IMR-90 (cell line): Measurements from ENCODE around the gene OGFOD2. TPM values are rescaled to one million over a fixed set of nuclear protein-coding genes. Genes with fewer than 3 reads are reported as not detected.

Experiments used
- microRNA-seq, 2 experiments: library from miRNA; stranded (forward) in 1 of 2; unstranded in 1 of 2; fragments of 10-50 nt in 1 of 2; fragments of <30 nt in 1 of 2; gene quantifications in 1 of 2; microRNA quantifications in 1 of 2; one replicate each; pipeline versions ENCODE3 to v1.1.0; 2013 to 2020; ENCODE audit not compliant: insufficient read depth in 1 of 2, insufficient read length in 1 of 2, unreplicated experiment in 1 of 2
- polyA plus RNA-seq, 3 experiments: library from polyadenylated mRNA; depleted of rRNA; stranded (reverse); fragments of >200 nt; gene quantifications; 2 replicates each; pipeline ENCODE4 v1.2.3, GENCODE V29; 2012; ENCODE audit warnings: low replicate concordance in 1 of 3
- small RNA-seq, 5 experiments: library from RNA; depleted of rRNA; stranded (forward); fragments of <200 nt; gene quantifications; one replicate each; pipeline ENCODE3, GENCODE V24; 2012
- total RNA-seq: library from RNA; depleted of rRNA; stranded (reverse); fragments of >200 nt; gene quantifications from 2 replicates; pipeline ENCODE4 v1.2.3, GENCODE V29; 2012; rRNA removed

OGFOD2 gene
- total and polyA plus RNA-seq, 2 of the 4 experiments (the other 2 are of a cell fraction), result 4.3 to 18.2 TPM

Small RNA genes within 50 kb of the gene (microRNA-seq; reads per million reads assigned to microRNA genes)
- not detected for gene ARL6IP4 (ENCODE audit: insufficient read depth, insufficient read length)
- gene MIR4304 (ENCODE audit: insufficient read depth in 1 of 2, insufficient read length in 1 of 2, unreplicated experiment in 1 of 2), result 0 reads per million in 2 experiments

Small RNA genes within 50 kb of the gene (small RNA-seq; reads per million reads assigned to genes)
- 0 reads per million in 5 experiments for gene ARL6IP4
- gene MIR4304, result 0 reads per million in 5 experiments

Other genes with a start within 250 kb of the OGFOD2 start
- under 0.01 TPM in 1 of 2 replicates, not detected in the other for gene HCAR1, start 244.4 kb upstream of the OGFOD2 start, total RNA-seq
- 0.03 TPM in 2 replicates for gene HCAR1, start 244.4 kb upstream of the OGFOD2 start, polyA plus RNA-seq (2012; rRNA removed)
- gene DENR, start 222.4 kb upstream of the OGFOD2 start, total RNA-seq, result 8.2 and 32.2 TPM in 2 replicates
- gene DENR, start 222.4 kb upstream of the OGFOD2 start, polyA plus RNA-seq (2012; rRNA removed), result 18.4 and 24.5 TPM in 2 replicates
- 0.18 and 0.28 TPM in 2 replicates for gene CCDC62, start 200.7 kb upstream of the OGFOD2 start, total RNA-seq
- gene CCDC62, start 200.7 kb upstream of the OGFOD2 start, polyA plus RNA-seq (2012; rRNA removed), result 0.09 and 0.10 TPM in 2 replicates
- 9.7 and 13.8 TPM in 2 replicates for gene HIP1R, start 139.8 kb upstream of the OGFOD2 start, total RNA-seq
- gene HIP1R, start 139.8 kb upstream of the OGFOD2 start, polyA plus RNA-seq (2012; rRNA removed), result 18.5 and 20.7 TPM in 2 replicates
- gene VPS37B, start 79.1 kb upstream of the OGFOD2 start, total RNA-seq, result 8.6 and 13.9 TPM in 2 replicates
- 25.7 and 29.9 TPM in 2 replicates for gene VPS37B, start 79.1 kb upstream of the OGFOD2 start, polyA plus RNA-seq (2012; rRNA removed)
- gene ABCB9, start 8.8 kb upstream of the OGFOD2 start, total RNA-seq, result 5.6 and 7.2 TPM in 2 replicates
- 7.8 and 8.3 TPM in 2 replicates for gene ABCB9, start 8.8 kb upstream of the OGFOD2 start, polyA plus RNA-seq (2012; rRNA removed)
- gene ARL6IP4, start 5.4 kb downstream of the OGFOD2 start, total RNA-seq, result 161 and 205 TPM in 2 replicates
- 254 and 258 TPM in 2 replicates for gene ARL6IP4, start 5.4 kb downstream of the OGFOD2 start, polyA plus RNA-seq (2012; rRNA removed)
- gene PITPNM2, start 175.8 kb downstream of the OGFOD2 start, total RNA-seq, result 0.83 and 1.6 TPM in 2 replicates
- gene PITPNM2, start 175.8 kb downstream of the OGFOD2 start, polyA plus RNA-seq (2012; rRNA removed), result 3.0 and 3.1 TPM in 2 replicates